Stimulated activated memory B cell treated with anti-CD40 and anti-IgM and Interleukin-4, amounts not matched to agents 10 μg/mL and 1 μg/mL and 100 μg/mL, for 72 hours (primary cell): ENCODE data around the gene FBRSL1.

Source experiments
- ATAC-seq: fragments of 150-1000 bp; cut with Tn5 transposase; 2 replicates; pipeline ENCODE4 v1.10.0; 2021
- H3K27ac Mint-ChIP-seq: one replicate; pipeline ENCODE4 v1.8.0; 2022; ENCODE audit warnings: mild to moderate bottlenecking, mixed read lengths
- H3K27me3 Mint-ChIP-seq: one replicate; pipeline ENCODE4 v1.8.0; 2022; ENCODE audit warnings: mixed read lengths
- H3K36me3 Mint-ChIP-seq: one replicate; pipeline ENCODE4 v1.8.0; 2022; ENCODE audit warnings: mixed read lengths
- H3K4me1 Mint-ChIP-seq: one replicate; pipeline ENCODE4 v1.8.0; 2022; ENCODE audit warnings: mixed read lengths
- H3K4me3 Mint-ChIP-seq: one replicate; pipeline ENCODE4 v1.8.0; 2022; ENCODE audit warnings: mild to moderate bottlenecking, moderate library complexity, mixed read lengths
- H3K9me3 Mint-ChIP-seq: one replicate; pipeline ENCODE4 v1.8.0; 2022; ENCODE audit warnings: mixed read lengths

Gene FBRSL1

GRCh38 chr12:132502882-132503193 lies 12.9 kb downstream of the FBRSL1 start:
- Mint-ChIP-seq H3K4me3 (no peak overlapping the region), H3K9me3 (no peaks in the 10 kb centered on the region), H3K27ac (peak overlapping the region; percentile 40), H3K36me3 (no peaks in the 10 kb centered on the region), H3K27me3 (no peaks in the 10 kb centered on the region), H3K4me1 (peaks cover 93% of the 10 kb centered on the region)
- no peak for ATAC-seq

- no peaks in the 10 kb centered on the region for H3K36me3 Mint-ChIP-seq
- H3K4me1 Mint-ChIP-seq = peaks cover 84% of the 10 kb centered on the region
- H3K4me3 Mint-ChIP-seq = no peak overlapping the region
- H3K27me3 Mint-ChIP-seq = no peaks in the 10 kb centered on the region
- H3K9me3 Mint-ChIP-seq = no peaks in the 10 kb centered on the region
- no peak for ATAC-seq
- peak overlapping the region; percentile 40 for H3K27ac Mint-ChIP-seq
Observed at GRCh38 chr12:132503618-132504204, 13.8 kb downstream of the FBRSL1 start.

- H3K27me3 Mint-ChIP-seq = no peaks in the 10 kb centered on the region
- no peaks in the 10 kb centered on the region for H3K9me3 Mint-ChIP-seq
- H3K36me3 Mint-ChIP-seq = no peaks in the 10 kb centered on the region
- H3K4me3 Mint-ChIP-seq = no peak overlapping the region
- H3K27ac Mint-ChIP-seq = peak overlapping the region; percentile 50
- H3K4me1 Mint-ChIP-seq = peaks cover 69% of the 10 kb centered on the region
- no peak for ATAC-seq
Observed at GRCh38 chr12:132505105-132505851, 15.3 kb downstream of the FBRSL1 start.

- H3K4me3 Mint-ChIP-seq = peak overlapping the region; percentile 42
- H3K36me3 Mint-ChIP-seq = peaks cover 3% of the 10 kb centered on the region
- H3K27ac Mint-ChIP-seq = peak overlapping the region; percentile 50
- H3K9me3 Mint-ChIP-seq = no peaks in the 10 kb centered on the region
- peaks cover 63% of the 10 kb centered on the region for H3K4me1 Mint-ChIP-seq
- H3K27me3 Mint-ChIP-seq = no peaks in the 10 kb centered on the region
- no peak for ATAC-seq
Observed at GRCh38 chr12:132505852-132506219, 15.9 kb downstream of the FBRSL1 start.

GRCh38 chr12:132506328-132507160 lies 16.6 kb downstream of the FBRSL1 start:
- Mint-ChIP-seq H3K9me3 (no peaks in the 10 kb centered on the region), H3K4me3 (no peak overlapping the region), H3K27ac (peak overlapping the region; percentile 50), H3K4me1 (peaks cover 56% of the 10 kb centered on the region), H3K27me3 (no peaks in the 10 kb centered on the region), H3K36me3 (peaks cover 5% of the 10 kb centered on the region)
- peak; percentile 43 for ATAC-seq

- H3K4me3 Mint-ChIP-seq = peak overlapping the region; percentile 20
- no peaks in the 10 kb centered on the region for H3K9me3 Mint-ChIP-seq
- H3K27me3 Mint-ChIP-seq = no peaks in the 10 kb centered on the region
- H3K27ac Mint-ChIP-seq = no peak overlapping the region
- H3K4me1 Mint-ChIP-seq = peaks cover 50% of the 10 kb centered on the region
- peaks cover 5% of the 10 kb centered on the region for H3K36me3 Mint-ChIP-seq
- ATAC-seq = no peak
Observed at GRCh38 chr12:132507161-132507538, 17.2 kb downstream of the FBRSL1 start.

GRCh38 chr12:132507656-132508490 lies 17.9 kb downstream of the FBRSL1 start:
- Mint-ChIP-seq H3K9me3 (no peaks in the 10 kb centered on the region), H3K27me3 (no peaks in the 10 kb centered on the region), H3K4me1 (peaks cover 44% of the 10 kb centered on the region), H3K36me3 (peaks cover 5% of the 10 kb centered on the region), H3K4me3 (no peak overlapping the region), H3K27ac (no peak overlapping the region)
- ATAC-seq = no peak

GRCh38 chr12:132508491-132508740 lies 18.5 kb downstream of the FBRSL1 start:
- Mint-ChIP-seq H3K4me3 (no peak overlapping the region), H3K27me3 (no peaks in the 10 kb centered on the region), H3K36me3 (peaks cover 11% of the 10 kb centered on the region), H3K9me3 (no peaks in the 10 kb centered on the region), H3K27ac (no peak overlapping the region), H3K4me1 (peaks cover 44% of the 10 kb centered on the region)
- ATAC-seq = no peak

- peaks cover 12% of the 10 kb centered on the region for H3K36me3 Mint-ChIP-seq
- peaks cover 37% of the 10 kb centered on the region for H3K4me1 Mint-ChIP-seq
- no peak overlapping the region for H3K27ac Mint-ChIP-seq
- H3K4me3 Mint-ChIP-seq = no peak overlapping the region
- H3K27me3 Mint-ChIP-seq = no peaks in the 10 kb centered on the region
- H3K9me3 Mint-ChIP-seq = no peaks in the 10 kb centered on the region
- no peak for ATAC-seq
Observed at GRCh38 chr12:132508860-132509732, 19.1 kb downstream of the FBRSL1 start.

- Mint-ChIP-seq H3K36me3 (peaks cover 15% of the 10 kb centered on the region), H3K4me1 (peaks cover 29% of the 10 kb centered on the region), H3K4me3 (no peak overlapping the region), H3K27ac (no peak overlapping the region), H3K27me3 (no peaks in the 10 kb centered on the region), H3K9me3 (no peaks in the 10 kb centered on the region)
- ATAC-seq = no peak
Observed at GRCh38 chr12:132510111-132510724, 20.3 kb downstream of the FBRSL1 start.

GRCh38 chr12:132510746-132511477 lies 21.0 kb downstream of the FBRSL1 start:
- ATAC-seq = no peak
- peaks cover 22% of the 10 kb centered on the region for H3K36me3 Mint-ChIP-seq

GRCh38 chr12:132511516-132512196 lies 21.7 kb downstream of the FBRSL1 start:
- Mint-ChIP-seq H3K36me3 (peaks cover 30% of the 10 kb centered on the region), H3K4me3 (no peak overlapping the region), H3K27me3 (no peaks in the 10 kb centered on the region), H3K27ac (no peak overlapping the region), H3K9me3 (no peaks in the 10 kb centered on the region), H3K4me1 (peaks cover 15% of the 10 kb centered on the region)
- ATAC-seq = no peak

More at GRCh38 chr12:132510746-132511477, 21.0 kb downstream of the FBRSL1 start:
- Mint-ChIP-seq H3K27me3 (no peaks in the 10 kb centered on the region), H3K4me1 (peaks cover 22% of the 10 kb centered on the region), H3K4me3 (no peak overlapping the region), H3K9me3 (no peaks in the 10 kb centered on the region), H3K27ac (no peak overlapping the region)
